GDM1 (cell line): Measurements from ENCODE around the gene CARMIL1.

Experiments
- DNase-seq: peaks from one replicate; lab custom pipeline; 2025; lab: John Stamatoyannopoulos, UW

CARMIL1 gene

GRCh38 chr6:25411316-25411950 lies 132.3 kb downstream of the CARMIL1 start:
- no peak for DNase-seq

- DNase-seq = peak; percentile 44
Measured at GRCh38 chr6:25413207-25413905, 134.2 kb downstream of the CARMIL1 start.

- DNase-seq = no peak
Measured at GRCh38 chr6:25414168-25414567, 135.0 kb downstream of the CARMIL1 start.

GRCh38 chr6:25414755-25415154 lies 135.6 kb downstream of the CARMIL1 start:
- no peak for DNase-seq

GRCh38 chr6:25415274-25415673 lies 136.1 kb downstream of the CARMIL1 start:
- DNase-seq = no peak

GRCh38 chr6:25415701-25416100 lies 136.5 kb downstream of the CARMIL1 start:
- no peak for DNase-seq

GRCh38 chr6:25417046-25417605 lies 138.0 kb downstream of the CARMIL1 start:
- DNase-seq = no peak

- no peak for DNase-seq
Measured at GRCh38 chr6:25418454-25419052, 139.4 kb downstream of the CARMIL1 start.

- no peak for DNase-seq
Measured at GRCh38 chr6:25419879-25420278, 140.7 kb downstream of the CARMIL1 start.

GRCh38 chr6:25423358-25423757 lies 144.2 kb downstream of the CARMIL1 start:
- no peak for DNase-seq

- no peak for DNase-seq
Measured at GRCh38 chr6:25424303-25424702, 145.1 kb downstream of the CARMIL1 start.

- no peak for DNase-seq
Measured at GRCh38 chr6:25427549-25427948, 148.4 kb downstream of the CARMIL1 start.

GRCh38 chr6:25428758-25429317 lies 149.7 kb downstream of the CARMIL1 start:
- no peak for DNase-seq

GRCh38 chr6:25431306-25431974 lies 152.3 kb downstream of the CARMIL1 start:
- no peak for DNase-seq

GRCh38 chr6:25431975-25432307 lies 152.8 kb downstream of the CARMIL1 start:
- peak; percentile 13 for DNase-seq

GRCh38 chr6:25434921-25435320 lies 155.7 kb downstream of the CARMIL1 start:
- no peak for DNase-seq

GRCh38 chr6:25435416-25435985 lies 156.3 kb downstream of the CARMIL1 start:
- no peak for DNase-seq

- no peak for DNase-seq
Measured at GRCh38 chr6:25436760-25437159, 157.6 kb downstream of the CARMIL1 start.

- DNase-seq = no peak
Measured at GRCh38 chr6:25439368-25439767, 160.2 kb downstream of the CARMIL1 start.

GRCh38 chr6:25441663-25442270 lies 162.6 kb downstream of the CARMIL1 start:
- no peak for DNase-seq

GRCh38 chr6:25442898-25443297 lies 163.7 kb downstream of the CARMIL1 start:
- DNase-seq = no peak
